HG02973 (cell line): Measurements from ENCODE around the gene RAC2.

ENCODE experiments used
- ATAC-seq: cut with Tn5 transposase; IDR thresholded peaks from one replicate; pipeline ENCODE4 v1.9.1; 2021; ENCODE audit warnings: moderate library complexity; ENCODE audit not compliant: unreplicated experiment

Gene RAC2

GRCh38 chr22:37222440-37222971 is 21.6 kb downstream of the RAC2 start:
- ATAC-seq, result no peak

- no peak for ATAC-seq
Measured at GRCh38 chr22:37221424-37222333, 22.4 kb downstream of the RAC2 start.

- ATAC-seq, result no peak
Measured at GRCh38 chr22:37220543-37220981, 23.5 kb downstream of the RAC2 start.

GRCh38 chr22:37219533-37219932 is 24.5 kb downstream of the RAC2 start:
- ATAC-seq, result no peak

- peak; percentile 76 for ATAC-seq
Measured at GRCh38 chr22:37218771-37219411, 25.2 kb downstream of the RAC2 start.

GRCh38 chr22:37218399-37218770 is 25.7 kb downstream of the RAC2 start:
- ATAC-seq, result no peak

- ATAC-seq, result no peak
Measured at GRCh38 chr22:37215890-37216289, 28.2 kb downstream of the RAC2 start.

GRCh38 chr22:37214731-37215030 is 29.4 kb downstream of the RAC2 start:
- no peak for ATAC-seq

GRCh38 chr22:37213941-37214730 is 29.9 kb downstream of the RAC2 start:
- ATAC-seq, result no peak

GRCh38 chr22:37213218-37213855 is 30.7 kb downstream of the RAC2 start:
- no peak for ATAC-seq

- no peak for ATAC-seq
Measured at GRCh38 chr22:37212174-37212906, 31.7 kb downstream of the RAC2 start, which contains the start of gene SSTR3. Gene SSTR3, minus strand, starts transcription at chr22:37212477. Its CDS starts 4,674 bp downstream, at chr22:37207803.

- no peak for ATAC-seq
Measured at GRCh38 chr22:37211866-37212173, 32.2 kb downstream of the RAC2 start.

GRCh38 chr22:37211075-37211865 is 32.8 kb downstream of the RAC2 start:
- no peak for ATAC-seq

GRCh38 chr22:37210041-37210803 is 33.8 kb downstream of the RAC2 start:
- ATAC-seq, result no peak

GRCh38 chr22:37209140-37209845 is 34.8 kb downstream of the RAC2 start:
- no peak for ATAC-seq

- no peak for ATAC-seq
Measured at GRCh38 chr22:37208401-37209139, 35.5 kb downstream of the RAC2 start.

- ATAC-seq, result no peak
Measured at GRCh38 chr22:37207981-37208380, 36.1 kb downstream of the RAC2 start.
